ENCODE measurements around the gene SEC23IP. TPM values are rescaled to one million over a fixed set of nuclear protein-coding genes. Genes with fewer than 3 reads are reported as not detected.

SEC23IP gene
- 27.5 TPM for total RNA-seq

DNA sequence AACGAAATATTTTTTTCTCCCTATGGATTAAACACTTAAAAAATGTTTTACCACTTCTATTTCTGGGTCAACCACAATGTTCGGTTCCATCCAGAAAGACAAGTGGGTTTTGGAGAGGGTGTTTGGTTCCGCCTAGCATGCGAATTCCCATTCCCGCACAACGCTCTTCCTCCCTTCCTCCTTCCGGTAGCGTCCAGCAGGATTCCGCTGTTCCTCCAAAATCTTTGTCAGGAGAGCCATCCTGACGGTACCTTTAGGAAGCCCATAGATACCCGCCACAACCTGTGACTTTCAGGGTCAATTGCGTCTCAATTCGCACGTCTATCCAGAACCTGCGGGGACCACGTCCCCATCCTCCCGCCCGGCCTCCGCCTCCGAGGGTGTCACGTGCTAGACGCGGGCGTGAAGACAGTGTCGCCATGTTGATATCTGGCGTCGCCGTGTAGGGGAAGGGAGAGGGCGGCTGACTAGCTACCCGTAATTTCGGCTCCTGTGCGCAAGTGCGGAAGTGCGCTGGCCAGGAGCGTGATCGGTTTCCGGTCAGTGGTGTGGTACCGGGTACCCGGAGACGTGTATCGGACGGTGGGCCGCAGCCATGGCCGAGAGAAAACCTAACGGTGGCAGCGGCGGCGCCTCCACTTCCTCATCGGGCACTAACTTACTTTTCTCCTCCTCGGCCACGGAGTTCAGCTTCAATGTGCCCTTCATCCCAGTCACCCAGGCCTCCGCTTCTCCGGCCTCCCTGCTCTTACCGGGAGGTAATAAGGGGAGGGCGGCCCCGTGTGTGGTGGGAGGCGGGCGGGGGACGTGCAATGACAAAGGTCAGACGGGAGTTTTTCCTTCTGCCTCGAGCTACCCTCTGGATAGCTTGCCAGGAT lies at the start of gene SEC23IP:
TSS of gene SEC23IP (plus strand) at position 543 of the 878 bp plus-strand sequence. CDS start at position 596, 53 bp downstream.

DNA sequence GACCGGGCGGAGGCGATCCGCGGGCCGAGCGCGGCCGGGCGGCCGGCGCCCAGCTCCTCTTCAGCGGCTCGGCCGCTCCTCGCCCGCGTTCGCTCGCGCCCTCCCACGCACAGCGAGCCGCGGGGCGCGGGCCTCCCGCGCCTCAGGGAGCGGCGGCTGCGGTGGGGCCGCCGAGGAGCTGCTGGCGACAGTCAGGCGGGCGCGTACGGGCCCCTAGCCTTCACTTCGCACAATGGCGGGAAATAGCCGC lies 20.0 kb upstream of the SEC23IP start, which contains the start of gene MCMBP:
TSS of gene MCMBP (minus strand) at position 234 of the 250 bp plus-strand sequence. CDS start 259 bp downstream, outside the sequence.

Other genes with a start within 250 kb of the SEC23IP start
- gene BAG3, start 241.3 kb upstream of the SEC23IP start, total RNA-seq: 11.4 TPM
- gene INPP5F, start 166.7 kb upstream of the SEC23IP start, total RNA-seq: 69.1 TPM
- 62.0 TPM for gene MCMBP, start 19.9 kb upstream of the SEC23IP start, total RNA-seq

All from camera-type eye (tissue), 1 donor.